ENCODE results near the gene TEAD1. TPM values are rescaled to one million over a fixed set of nuclear protein-coding genes. Genes with fewer than 3 reads are reported as not detected.

Gene TEAD1
- total and polyA plus RNA-seq, 2 experiments from 2014 or later: 24.5 to 103 TPM

- Mint-ChIP-seq H3K36me3 (ENCODE audit: low read depth) (no peaks in the 10 kb centered on the region; the same call in 2 of the 3 replicates), H3K27ac (peak overlapping the region; percentile 89), H3K27me3 (ENCODE audit: insufficient read depth, low read depth, poor library complexity) (peaks cover 5% of the 10 kb centered on the region), H3K9me3 (no peaks in the 10 kb centered on the region), H3K4me3 (no peak overlapping the region), H3K4me1 (peaks cover 66% of the 10 kb centered on the region)
- H4K20me1 ChIP-seq (replicated peaks; ENCODE audit: insufficient read depth): peaks cover 2% of the 10 kb centered on the region; the same call in 1 of the 2 replicates
- H3K27me3 ChIP-seq (ENCODE audit: insufficient read depth): no peaks in the 10 kb centered on the region
- H3K27ac ChIP-seq (ENCODE audit: low read depth): peak overlapping the region; percentile 50; the same call in 1 of the 2 replicates
- no peaks in the 10 kb centered on the region for H3K36me3 ChIP-seq (ENCODE audit: insufficient read depth)
- H3F3A ChIP-seq (replicated peaks; ENCODE audit: low read depth): no peaks in the 10 kb centered on the region
- ATAC-seq (no peak), DNase-seq (ENCODE audit: low spot score) (no peak)
- TF ChIP-seq CREB1 (CRISPR knock-in tag; IDR thresholded peaks at IDR 0.05; ENCODE audit: low read depth): no peak
- no peak for TF ChIP-seq NANOG (IDR thresholded peaks at IDR 0.05; ENCODE audit: borderline replicate concordance)
- TF ChIP-seq STAT1 (IDR thresholded peaks at IDR 0.05; ENCODE audit: unreplicated experiment): no peak
- no peak for TF ChIP-seq EZH2 (IDR thresholded peaks at IDR 0.05; ENCODE audit: low read depth, unreplicated experiment)
- TF ChIP-seq ZNF331 (CRISPR knock-in tag; IDR thresholded peaks at IDR 0.05; ENCODE audit: low read depth): no peak
- no peak for TF ChIP-seq ETS1 (IDR thresholded peaks at IDR 0.05)
- no peak for TF ChIP-seq REST (IDR thresholded peaks at IDR 0.05; ENCODE audit: unreplicated experiment)
- no peak for TF ChIP-seq JUNB (IDR thresholded peaks at IDR 0.05; ENCODE audit: unreplicated experiment)
- TF ChIP-seq EZH2phosphoT487 (IDR thresholded peaks at IDR 0.05; ENCODE audit: unreplicated experiment): no peak
- no peak for TF ChIP-seq ZNF114 (CRISPR knock-in tag; IDR thresholded peaks at IDR 0.05)
- no peak for TF ChIP-seq ZNF462 (CRISPR knock-in tag; IDR thresholded peaks at IDR 0.05)
- TF ChIP-seq POLR2AphosphoS5 (IDR thresholded peaks at IDR 0.05; ENCODE audit: low read depth): no peak
- TF ChIP-seq CTCF (conservative IDR thresholded peaks at IDR 0.05; ENCODE audit: low read depth in 2 of 2): no peak
- no peak overlapping the region for H2AFZ ChIP-seq
- no peak overlapping the region for H3K4me3 ChIP-seq
- peaks cover 98% of the 10 kb centered on the region for H3K79me2 ChIP-seq (replicated peaks; ENCODE audit: insufficient read depth)
- H3K4me1 ChIP-seq (ENCODE audit: insufficient read depth): peaks cover 68% of the 10 kb centered on the region
- peak overlapping the region; percentile 58 for H3K4me2 ChIP-seq
- H3K9me2 ChIP-seq (ENCODE audit: insufficient read depth): no peaks in the 10 kb centered on the region
Measured at GRCh38 chr11:12845163-12845562, 170.9 kb downstream of the TEAD1 start.
